GM19397 (cell line): ENCODE data around the gene FGD1.
"Not testable (repeated sequence)": the region's sequence is repeated elsewhere in the genome, so short reads cannot be mapped to it uniquely, and the experiment has no call there.

ENCODE experiments used
- ATAC-seq: cut with Tn5 transposase; IDR thresholded peaks from one replicate; pipeline ENCODE4 v1.9.1; 2021; ENCODE audit warnings: mild to moderate bottlenecking, moderate library complexity; ENCODE audit not compliant: unreplicated experiment

FGD1 gene

GRCh38 chrX:54495814-54496516, at the start of gene FGD1:
Gene FGD1 (minus strand): TSS chrX:54496234. CDS start chrX:54495432, 802 bp downstream.
- ATAC-seq, result no peak

- ATAC-seq, result not testable (repeated sequence)
Observed at GRCh38 chrX:54542239-54542638, 46.2 kb upstream of the FGD1 start.

- ATAC-seq, result no peak
Observed at GRCh38 chrX:54540289-54540688, 44.3 kb upstream of the FGD1 start.

GRCh38 chrX:54534271-54534670, 38.2 kb upstream of the FGD1 start:
- no peak for ATAC-seq

- ATAC-seq, result peak; percentile 15
Observed at GRCh38 chrX:54530357-54530900, 34.4 kb upstream of the FGD1 start.

GRCh38 chrX:54529552-54530356, 33.7 kb upstream of the FGD1 start, which contains the start of gene GNL3L:
Gene GNL3L (plus strand): TSS chrX:54530219. CDS start chrX:54532567, 2,348 bp downstream.
- peak; percentile 87 for ATAC-seq

- no peak for ATAC-seq
Observed at GRCh38 chrX:54529151-54529550, 33.1 kb upstream of the FGD1 start.

- no peak for ATAC-seq
Observed at GRCh38 chrX:54509400-54509799, 13.4 kb upstream of the FGD1 start.

- ATAC-seq, result no peak
Observed at GRCh38 chrX:54496936-54497335, 902 bp upstream of the FGD1 start.

GRCh38 chrX:54496517-54496852, 451 bp upstream of the FGD1 start:
- no peak for ATAC-seq

GRCh38 chrX:54494989-54495813, 833 bp downstream of the FGD1 start:
- no peak for ATAC-seq

GRCh38 chrX:54494166-54494988, 1.7 kb downstream of the FGD1 start:
- no peak for ATAC-seq

- no peak for ATAC-seq
Observed at GRCh38 chrX:54492340-54492739, 3.7 kb downstream of the FGD1 start.

- ATAC-seq, result not testable (repeated sequence)
Observed at GRCh38 chrX:54489819-54490218, 6.2 kb downstream of the FGD1 start.

GRCh38 chrX:54484666-54485065, 11.4 kb downstream of the FGD1 start:
- no peak for ATAC-seq

- no peak for ATAC-seq
Observed at GRCh38 chrX:54483946-54484345, 12.1 kb downstream of the FGD1 start.

GRCh38 chrX:54482839-54483593, 13.0 kb downstream of the FGD1 start:
- no peak for ATAC-seq

- no peak for ATAC-seq
Observed at GRCh38 chrX:54479136-54480111, 16.6 kb downstream of the FGD1 start.
